Measurements from ENCODE around the gene HPCAL1. TPM values are rescaled to one million over a fixed set of nuclear protein-coding genes. Genes with fewer than 3 reads are reported as not detected.

Gene HPCAL1
- total RNA-seq, 1 donor from 2014 or later = 12.3 TPM

DNA sequence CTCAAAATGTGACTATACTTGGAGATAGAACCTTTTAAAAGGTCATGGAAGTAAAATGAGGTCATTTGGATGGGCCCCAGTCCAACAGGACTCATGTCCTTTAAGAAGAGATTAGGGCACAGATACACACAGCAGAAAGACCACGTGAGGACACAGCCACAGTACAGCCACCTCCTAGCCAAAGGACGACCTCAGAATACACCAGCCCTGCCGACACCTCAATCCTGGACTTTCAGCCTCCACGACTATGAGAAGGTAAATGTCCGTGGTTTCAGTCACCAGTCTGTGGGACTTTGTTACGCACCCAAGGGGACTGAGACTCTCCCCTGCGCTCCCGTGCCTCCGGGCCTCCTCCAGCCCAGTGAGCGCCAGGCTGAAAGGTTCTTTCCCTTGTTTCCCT, 30.2 kb upstream of the HPCAL1 start:
- TF ChIP-seq, protein P1, sequence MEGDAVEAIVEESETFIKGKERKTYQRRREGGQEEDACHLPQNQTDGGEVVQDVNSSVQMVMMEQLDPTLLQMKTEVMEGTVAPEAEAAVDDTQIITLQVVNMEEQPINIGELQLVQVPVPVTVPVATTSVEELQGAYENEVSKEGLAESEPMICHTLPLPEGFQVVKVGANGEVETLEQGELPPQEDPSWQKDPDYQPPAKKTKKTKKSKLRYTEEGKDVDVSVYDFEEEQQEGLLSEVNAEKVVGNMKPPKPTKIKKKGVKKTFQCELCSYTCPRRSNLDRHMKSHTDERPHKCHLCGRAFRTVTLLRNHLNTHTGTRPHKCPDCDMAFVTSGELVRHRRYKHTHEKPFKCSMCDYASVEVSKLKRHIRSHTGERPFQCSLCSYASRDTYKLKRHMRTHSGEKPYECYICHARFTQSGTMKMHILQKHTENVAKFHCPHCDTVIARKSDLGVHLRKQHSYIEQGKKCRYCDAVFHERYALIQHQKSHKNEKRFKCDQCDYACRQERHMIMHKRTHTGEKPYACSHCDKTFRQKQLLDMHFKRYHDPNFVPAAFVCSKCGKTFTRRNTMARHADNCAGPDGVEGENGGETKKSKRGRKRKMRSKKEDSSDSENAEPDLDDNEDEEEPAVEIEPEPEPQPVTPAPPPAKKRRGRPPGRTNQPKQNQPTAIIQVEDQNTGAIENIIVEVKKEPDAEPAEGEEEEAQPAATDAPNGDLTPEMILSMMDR (IDR thresholded peaks at IDR 0.05; ENCODE audit: insufficient read depth, low read depth, low read length) = no peak
- no peak for TF ChIP-seq EZH2 (IDR thresholded peaks at IDR 0.05; ENCODE audit: insufficient read depth, low read length)
- H3K4me1 Mint-ChIP-seq (ENCODE audit: low read depth, unreplicated experiment) = no peaks in the 10 kb centered on the region
- H3K27ac Mint-ChIP-seq (ENCODE audit: unreplicated experiment) = no peak overlapping the region
- Histone ChIP-seq H4K20me1 (ENCODE audit: insufficient read depth, low read length) (no peaks in the 10 kb centered on the region), H3K4me3 (ENCODE audit: insufficient read depth, low read depth, low read length) (no peak overlapping the region), H3K4me2 (ENCODE audit: low read length) (no peak overlapping the region), H3K9ac (ENCODE audit: low read length) (no peak overlapping the region), H3K27ac (ENCODE audit: low read depth, low read length) (no peak overlapping the region), H3K4me1 (ENCODE audit: insufficient read depth, low read length) (peaks cover 3% of the 10 kb centered on the region), H3K79me2 (ENCODE audit: insufficient read depth, low read length) (no peaks in the 10 kb centered on the region), H3K27me3 (ENCODE audit: insufficient read depth, low read length) (no peaks in the 10 kb centered on the region), H3K9me3 (ENCODE audit: insufficient read depth, low read depth, low read length) (no peaks in the 10 kb centered on the region), H2AFZ (ENCODE audit: low read depth, low read length) (no peak overlapping the region), H3K36me3 (ENCODE audit: insufficient read depth, low read length) (no peaks in the 10 kb centered on the region)
- no peak overlapping the region for H3K4me3 Mint-ChIP-seq (ENCODE audit: unreplicated experiment)
- H3K27me3 Mint-ChIP-seq (ENCODE audit: low read depth, unreplicated experiment) = peaks cover 11% of the 10 kb centered on the region
- H3K9me3 Mint-ChIP-seq (ENCODE audit: unreplicated experiment) = no peaks in the 10 kb centered on the region
- H3K36me3 Mint-ChIP-seq (ENCODE audit: low read depth, unreplicated experiment) = no peaks in the 10 kb centered on the region
- DNase-seq (ENCODE audit: low read depth) = no peak
- no peak for FAIRE-seq

GRCh38 chr2:10273215-10274175, 29.2 kb upstream of the HPCAL1 start:
- Mint-ChIP-seq H3K4me3 (ENCODE audit: unreplicated experiment) (no peak overlapping the region), H3K27me3 (ENCODE audit: low read depth, unreplicated experiment) (peaks cover 17% of the 10 kb centered on the region), H3K9me3 (ENCODE audit: unreplicated experiment) (no peaks in the 10 kb centered on the region), H3K4me1 (ENCODE audit: low read depth, unreplicated experiment) (peaks cover 7% of the 10 kb centered on the region), H3K36me3 (ENCODE audit: low read depth, unreplicated experiment) (no peaks in the 10 kb centered on the region), H3K27ac (ENCODE audit: unreplicated experiment) (no peak overlapping the region)
- no peak for FAIRE-seq
- no peak for DNase-seq (ENCODE audit: low read depth)
- H3K36me3 ChIP-seq (ENCODE audit: insufficient read depth, low read length) = no peaks in the 10 kb centered on the region
- no peaks in the 10 kb centered on the region for H3K79me2 ChIP-seq (ENCODE audit: insufficient read depth, low read length)
- no peaks in the 10 kb centered on the region for H3K9me3 ChIP-seq (ENCODE audit: insufficient read depth, low read depth, low read length)
- H2AFZ ChIP-seq (ENCODE audit: low read depth, low read length) = no peak overlapping the region
- H3K27ac ChIP-seq (ENCODE audit: low read depth, low read length) = no peak overlapping the region
- TF ChIP-seq, protein P1 (IDR thresholded peaks at IDR 0.05; ENCODE audit: insufficient read depth, low read depth, low read length) = no peak
- TF ChIP-seq EZH2 (IDR thresholded peaks at IDR 0.05; ENCODE audit: insufficient read depth, low read length) = no peak
- no peak overlapping the region for H3K4me3 ChIP-seq (ENCODE audit: insufficient read depth, low read depth, low read length)
- H4K20me1 ChIP-seq (ENCODE audit: insufficient read depth, low read length) = no peaks in the 10 kb centered on the region
- no peak overlapping the region for H3K4me2 ChIP-seq (ENCODE audit: low read length)
- H3K9ac ChIP-seq (ENCODE audit: low read length) = no peak overlapping the region
- H3K4me1 ChIP-seq (ENCODE audit: insufficient read depth, low read length) = peaks cover 11% of the 10 kb centered on the region
- H3K27me3 ChIP-seq (ENCODE audit: insufficient read depth, low read length) = no peaks in the 10 kb centered on the region

- no peak for TF ChIP-seq EZH2 (IDR thresholded peaks at IDR 0.05; ENCODE audit: insufficient read depth, low read length)
- TF ChIP-seq, protein P1 (IDR thresholded peaks at IDR 0.05; ENCODE audit: insufficient read depth, low read depth, low read length) = no peak
- Mint-ChIP-seq H3K9me3 (ENCODE audit: unreplicated experiment) (peaks cover 2% of the 10 kb centered on the region), H3K4me3 (ENCODE audit: unreplicated experiment) (no peak overlapping the region), H3K36me3 (ENCODE audit: low read depth, unreplicated experiment) (no peaks in the 10 kb centered on the region), H3K4me1 (ENCODE audit: low read depth, unreplicated experiment) (peaks cover 13% of the 10 kb centered on the region), H3K27me3 (ENCODE audit: low read depth, unreplicated experiment) (peaks cover 22% of the 10 kb centered on the region), H3K27ac (ENCODE audit: unreplicated experiment) (no peak overlapping the region)
- H3K4me1 ChIP-seq (ENCODE audit: insufficient read depth, low read length) = peaks cover 16% of the 10 kb centered on the region
- no peaks in the 10 kb centered on the region for H3K79me2 ChIP-seq (ENCODE audit: insufficient read depth, low read length)
- no peaks in the 10 kb centered on the region for H3K36me3 ChIP-seq (ENCODE audit: insufficient read depth, low read length)
- no peak for FAIRE-seq
- H3K4me3 ChIP-seq (ENCODE audit: insufficient read depth, low read depth, low read length) = no peak overlapping the region
- no peak overlapping the region for H3K4me2 ChIP-seq (ENCODE audit: low read length)
- no peaks in the 10 kb centered on the region for H3K9me3 ChIP-seq (ENCODE audit: insufficient read depth, low read depth, low read length)
- H2AFZ ChIP-seq (ENCODE audit: low read depth, low read length) = no peak overlapping the region
- no peak for DNase-seq (ENCODE audit: low read depth)
- no peak overlapping the region for H3K27ac ChIP-seq (ENCODE audit: low read depth, low read length)
- H4K20me1 ChIP-seq (ENCODE audit: insufficient read depth, low read length) = no peaks in the 10 kb centered on the region
- no peak overlapping the region for H3K9ac ChIP-seq (ENCODE audit: low read length)
- H3K27me3 ChIP-seq (ENCODE audit: insufficient read depth, low read length) = no peaks in the 10 kb centered on the region
Observed at GRCh38 chr2:10274376-10274775, 28.3 kb upstream of the HPCAL1 start.
